NCI-H146 treated with DMSO at 0.1 percent for 48 hours (cell line): ENCODE measurements around the gene RANBP17.

Experiments
- DNase-seq: peaks from one replicate; lab custom pipeline; 2025; ENCODE audit not compliant: unreplicated experiment; lab: John Stamatoyannopoulos, UW

The RANBP17 gene

DNA sequence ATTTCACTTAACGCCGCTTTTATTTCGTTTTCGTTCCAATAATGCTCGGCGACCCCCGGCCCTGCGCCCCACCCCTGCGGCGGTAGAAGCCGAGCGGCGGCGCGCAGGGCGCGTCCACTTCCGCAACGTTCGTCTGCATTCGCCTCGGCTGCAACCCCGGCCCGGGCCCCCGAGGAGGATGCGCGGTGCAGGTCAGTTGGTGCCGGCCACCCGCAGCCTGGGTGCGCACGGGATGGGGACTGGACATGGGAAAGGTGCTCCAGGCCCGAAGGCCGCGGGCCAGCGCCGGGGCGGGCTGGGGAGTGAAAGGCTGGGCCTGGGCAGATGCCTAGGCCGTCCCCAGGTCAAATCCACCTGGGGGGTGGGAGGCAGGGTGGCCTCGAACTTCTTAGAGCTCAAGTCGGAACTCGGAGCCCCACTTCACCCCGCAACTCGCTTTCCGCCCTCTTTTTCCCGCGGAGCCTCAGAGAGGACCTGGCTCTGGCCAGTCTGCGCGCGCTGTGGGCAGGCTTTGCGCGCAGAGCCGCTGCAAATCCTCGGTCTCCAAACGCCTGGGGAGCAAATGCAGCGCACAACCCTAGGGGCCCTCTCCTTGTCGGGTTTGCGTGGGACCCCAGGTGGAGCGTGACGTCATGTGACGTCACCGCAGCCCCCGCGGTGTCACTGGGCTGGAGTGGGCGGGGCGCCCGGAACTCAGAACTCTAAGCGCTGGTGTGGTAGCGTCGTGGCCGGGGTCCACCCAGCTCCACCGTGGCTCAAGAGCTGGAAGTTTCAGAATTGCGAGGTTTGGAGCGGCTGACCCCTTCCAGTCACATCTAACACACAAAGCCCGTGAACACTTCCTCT, 450.5 kb downstream of the RANBP17 start:
- DNase-seq = no peak

DNA sequence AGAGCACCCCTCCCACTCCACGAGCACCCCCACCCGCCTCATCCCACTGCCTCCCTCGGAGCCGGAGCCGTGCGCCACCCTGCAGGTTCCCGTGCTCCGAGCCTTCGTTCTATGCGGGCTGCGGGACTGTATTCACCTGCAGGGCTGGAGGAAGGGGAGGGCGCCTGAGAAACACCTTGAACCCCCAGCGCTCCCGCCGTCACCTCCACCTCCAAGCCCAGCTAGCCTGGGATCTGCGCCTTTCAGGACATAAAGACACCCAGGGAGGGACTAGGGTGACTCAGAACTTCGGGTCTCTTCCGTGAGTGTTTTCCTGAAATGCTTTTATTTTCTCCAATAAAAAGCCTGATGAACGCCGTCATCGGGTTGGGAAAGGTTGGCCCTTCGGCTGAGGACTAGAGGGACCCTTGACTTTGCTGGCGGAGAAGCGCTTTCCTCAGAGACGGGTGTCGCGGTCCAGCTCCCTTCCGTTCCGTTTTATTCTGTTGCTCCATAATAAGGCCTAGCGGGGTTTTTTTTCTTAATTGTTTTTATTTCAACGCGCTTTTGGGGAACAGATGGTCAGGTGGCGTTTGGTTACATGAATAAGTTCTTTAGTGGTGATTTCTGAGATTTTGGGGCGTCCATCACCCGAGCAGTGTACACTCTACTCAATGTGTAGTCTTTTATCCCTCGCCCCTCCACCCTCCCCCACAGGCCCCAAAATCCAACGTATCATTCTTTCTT, 451.8 kb downstream of the RANBP17 start:
- no peak for DNase-seq

GRCh38 chr5:171314728-171315385, 453.0 kb downstream of the RANBP17 start:
- DNase-seq = no peak

- no peak for DNase-seq
Observed at GRCh38 chr5:171315386-171315891, 453.6 kb downstream of the RANBP17 start.

DNA sequence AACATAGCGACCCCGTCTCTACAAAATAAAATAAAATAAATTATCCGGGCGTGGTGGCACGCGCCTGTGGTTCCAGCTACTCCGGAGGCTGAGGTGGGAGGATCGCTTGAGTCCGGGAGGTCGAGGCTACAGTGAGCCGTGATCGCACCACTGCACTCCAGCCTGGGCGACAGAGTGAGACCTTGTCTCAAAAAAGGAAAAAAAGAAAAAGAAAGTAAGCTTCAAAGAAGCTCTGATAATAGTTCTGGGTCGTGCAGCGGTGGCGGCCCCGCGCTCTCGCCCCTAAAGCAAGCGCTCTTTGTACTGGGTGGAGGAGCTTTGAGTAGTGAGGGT, 454.1 kb downstream of the RANBP17 start:
- no peak for DNase-seq

DNA sequence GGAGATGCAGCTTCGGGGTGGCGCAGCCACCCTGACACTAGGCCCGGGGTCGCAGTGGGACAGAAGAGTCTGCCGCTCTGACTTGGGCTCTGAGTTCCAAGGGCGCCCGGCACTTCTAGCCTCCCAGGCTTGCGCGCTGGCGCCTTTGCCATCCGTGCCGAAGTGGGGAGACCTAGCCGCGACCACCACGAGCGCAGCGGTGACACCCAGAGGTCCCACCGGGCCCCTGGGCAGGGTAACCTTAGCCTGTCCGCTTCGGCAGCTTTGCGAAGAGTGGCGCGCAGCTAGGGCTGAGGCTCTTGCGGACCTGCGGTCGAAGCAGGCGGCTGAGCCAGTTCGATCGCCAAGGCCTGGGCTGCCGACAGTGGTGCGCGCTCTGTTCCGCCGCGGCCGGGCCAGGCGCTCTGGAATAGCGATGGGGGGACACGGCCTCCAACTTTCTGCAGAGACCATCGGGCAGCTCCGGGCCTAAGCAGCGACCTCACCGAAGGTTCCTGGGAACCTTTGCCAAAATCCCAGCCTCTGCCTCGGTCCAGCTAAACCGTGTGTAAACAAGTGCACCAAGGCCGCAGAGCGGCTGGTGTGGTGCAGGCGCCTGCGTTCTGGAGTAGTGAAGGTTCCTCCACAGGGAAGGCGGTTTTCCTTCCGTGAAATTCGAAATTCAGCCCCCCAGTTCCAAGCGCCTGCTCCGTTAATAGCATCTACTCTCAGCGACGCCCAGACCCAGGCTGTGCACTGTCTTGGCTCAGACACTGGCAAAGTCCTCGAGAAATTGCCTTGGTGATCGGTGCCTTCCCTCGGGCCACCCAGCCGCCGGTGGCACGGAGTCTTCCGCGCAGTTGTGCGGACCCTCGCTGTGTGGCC, 454.7 kb downstream of the RANBP17 start:
- no peak for DNase-seq

DNA sequence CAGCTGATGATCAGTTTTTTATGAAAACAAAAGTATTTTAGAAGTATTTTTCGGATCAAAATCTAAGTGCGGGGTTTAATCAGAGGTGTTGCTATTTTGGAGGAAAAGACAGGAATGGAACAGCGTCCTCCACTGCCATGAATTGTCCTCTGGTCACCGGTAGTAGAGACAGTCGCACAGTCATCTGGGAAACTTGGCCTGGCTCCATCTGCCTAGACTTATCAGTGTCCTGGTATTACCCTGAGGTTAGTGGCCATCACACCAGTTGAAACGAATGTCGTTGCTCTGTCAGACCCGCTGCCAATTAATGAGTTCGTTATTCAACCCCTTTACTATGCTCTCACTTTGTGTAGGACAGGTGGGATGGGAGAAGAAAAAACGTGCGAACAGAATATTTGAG, 455.4 kb downstream of the RANBP17 start:
- DNase-seq = no peak

- DNase-seq = no peak
Observed at GRCh38 chr5:171318026-171318425, 456.2 kb downstream of the RANBP17 start.

DNA sequence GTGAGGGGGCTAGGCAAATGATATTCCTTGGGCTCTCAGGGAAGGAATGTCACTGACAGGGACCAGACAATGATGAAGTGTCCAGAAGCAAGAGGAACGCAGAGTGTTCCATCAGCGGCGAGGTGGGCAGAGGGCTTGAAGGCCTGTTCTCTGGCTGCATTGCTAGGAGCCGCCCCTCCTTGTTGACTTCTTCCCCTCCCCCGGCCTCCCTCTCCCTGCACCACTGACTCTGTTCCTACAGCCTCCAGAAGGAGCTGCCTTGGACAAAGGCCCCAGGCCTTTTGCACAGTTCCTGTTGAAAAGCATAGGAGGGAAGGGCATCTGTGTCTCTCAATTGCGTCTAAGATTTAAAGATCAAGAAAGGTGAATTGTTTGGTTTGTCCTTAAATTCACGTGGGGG, 459.6 kb downstream of the RANBP17 start:
- DNase-seq = no peak

- no peak for DNase-seq
Observed at GRCh38 chr5:171322527-171322926, 460.7 kb downstream of the RANBP17 start.

DNA sequence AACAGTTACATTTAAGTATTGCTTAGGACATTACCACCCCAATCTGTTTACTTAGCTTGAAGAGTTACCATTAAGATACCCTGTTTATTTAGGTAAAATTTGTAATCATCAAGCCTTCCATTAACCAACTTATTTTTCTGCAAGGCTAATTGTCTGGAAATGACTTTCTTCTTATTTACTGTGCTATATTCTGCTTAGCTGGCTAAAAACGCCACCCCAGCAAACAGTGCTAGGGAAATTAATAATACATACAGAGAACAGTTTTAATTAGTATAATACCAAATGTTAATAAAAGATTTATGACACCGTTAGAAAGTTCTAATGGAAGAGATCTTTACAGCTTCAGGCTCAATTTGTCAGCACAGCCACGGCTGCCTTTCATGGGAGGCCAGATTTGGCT, 461.2 kb downstream of the RANBP17 start:
- no peak for DNase-seq

DNA sequence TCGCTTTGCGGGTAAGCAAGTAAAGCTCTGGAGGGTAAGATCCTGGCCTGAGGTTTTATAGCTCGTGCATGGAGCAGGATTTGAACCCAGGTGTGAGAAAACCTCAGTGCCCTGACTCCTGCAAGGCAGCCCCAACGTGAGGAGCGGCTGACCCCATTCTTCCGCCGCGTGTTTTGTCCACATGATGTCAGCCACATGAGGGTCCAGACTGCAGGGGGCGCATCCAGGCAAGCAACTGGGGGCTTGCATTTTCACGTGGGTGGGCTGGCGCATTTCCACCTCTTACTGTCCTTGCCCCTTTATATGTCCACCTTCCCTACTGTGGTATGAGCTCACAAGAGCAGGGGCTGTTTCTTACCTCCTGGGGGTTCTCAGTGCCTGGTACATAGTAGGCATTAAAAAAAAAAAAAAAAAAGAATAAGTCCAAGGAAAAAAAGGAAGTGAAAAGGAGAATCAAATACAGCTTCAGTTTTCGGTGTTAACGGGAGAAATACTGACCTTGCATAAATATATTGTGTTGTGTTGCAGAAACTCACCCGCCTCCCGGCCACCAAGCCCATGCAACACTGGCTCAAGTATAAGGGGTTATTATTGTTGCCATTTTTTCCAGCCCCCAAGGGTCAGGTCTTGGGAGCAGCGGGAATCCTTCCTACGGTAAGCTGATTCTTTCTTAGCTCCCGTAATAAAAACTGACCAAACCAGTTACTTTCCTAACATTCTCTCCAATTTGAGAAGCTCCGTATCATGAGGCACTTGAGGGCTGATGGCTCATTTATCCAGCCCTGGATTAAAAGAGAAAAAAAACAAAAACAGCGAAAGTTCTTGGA, 462.2 kb downstream of the RANBP17 start:
- no peak for DNase-seq

GRCh38 chr5:171330021-171330420, 468.2 kb downstream of the RANBP17 start:
- DNase-seq = no peak

GRCh38 chr5:171335616-171336015, 473.8 kb downstream of the RANBP17 start:
- no peak for DNase-seq

- no peak for DNase-seq
Observed at GRCh38 chr5:171336521-171337209, 474.8 kb downstream of the RANBP17 start.

- no peak for DNase-seq
Observed at GRCh38 chr5:171337210-171337569, 475.4 kb downstream of the RANBP17 start.

DNA sequence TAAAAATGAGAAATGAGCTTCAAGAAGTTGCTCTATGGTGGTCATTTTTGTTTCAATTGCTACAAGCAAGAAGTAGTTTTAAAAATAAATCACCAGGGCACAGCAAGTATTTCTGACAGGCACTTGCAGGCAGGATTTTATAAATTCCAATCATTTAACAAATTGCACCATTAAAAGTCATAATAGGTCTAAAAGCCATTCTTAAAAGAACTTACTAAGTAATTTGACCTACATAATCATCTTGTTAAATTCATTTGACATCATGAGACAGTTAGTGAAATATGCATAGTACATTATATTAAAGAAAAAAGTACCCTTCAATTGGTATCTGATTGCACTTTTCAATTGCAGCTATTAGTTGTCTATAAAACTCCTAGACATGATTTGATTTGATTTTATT, 478.2 kb downstream of the RANBP17 start:
- DNase-seq = no peak

GRCh38 chr5:171340491-171340890, 478.7 kb downstream of the RANBP17 start:
- DNase-seq = peak; percentile 29

DNA sequence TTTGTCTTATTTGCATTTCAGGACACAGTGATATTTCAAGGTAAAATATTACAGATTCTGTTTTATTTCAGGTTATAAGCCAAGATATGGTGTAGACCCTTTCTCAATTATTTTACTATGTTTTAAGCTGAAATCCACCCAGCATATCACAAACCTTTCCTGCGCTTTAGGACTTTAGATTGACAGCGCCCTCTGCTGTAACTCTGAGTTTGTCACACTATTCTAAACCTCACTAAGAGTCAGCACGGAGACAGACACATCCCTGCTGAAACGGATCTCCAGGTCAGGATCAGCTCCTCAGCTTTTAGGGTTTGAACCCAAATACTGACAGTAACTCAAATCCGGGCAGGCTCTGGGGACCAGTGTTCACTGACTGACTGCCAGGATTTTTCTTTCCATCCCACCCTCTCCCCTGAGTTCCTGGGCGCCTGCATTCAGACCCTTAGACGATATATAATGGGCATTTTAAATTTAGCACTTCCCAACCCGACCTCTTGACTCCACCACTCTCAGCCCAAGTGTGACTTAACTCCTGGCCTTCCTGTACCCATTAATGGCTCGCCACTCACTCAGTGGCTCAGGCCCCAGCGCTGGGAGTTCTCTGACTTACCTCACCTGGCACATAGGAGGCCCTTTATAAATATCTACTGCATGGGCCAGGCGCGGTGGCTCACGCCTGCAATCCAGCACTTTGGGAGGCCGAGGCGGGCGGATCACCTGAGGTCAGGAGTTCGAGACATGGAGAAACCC, 480.7 kb downstream of the RANBP17 start:
- peak; percentile 25 for DNase-seq
